Measurements from ENCODE around the gene ZDHHC22. TPM values are rescaled to one million over a fixed set of nuclear protein-coding genes. Genes with fewer than 3 reads are reported as not detected.
A peak's percentile ranks its signal among the peaks of the same experiment; 100 is the strongest.

Gene ZDHHC22
- polyA plus RNA-seq, 3 donors: not detected

DNA sequence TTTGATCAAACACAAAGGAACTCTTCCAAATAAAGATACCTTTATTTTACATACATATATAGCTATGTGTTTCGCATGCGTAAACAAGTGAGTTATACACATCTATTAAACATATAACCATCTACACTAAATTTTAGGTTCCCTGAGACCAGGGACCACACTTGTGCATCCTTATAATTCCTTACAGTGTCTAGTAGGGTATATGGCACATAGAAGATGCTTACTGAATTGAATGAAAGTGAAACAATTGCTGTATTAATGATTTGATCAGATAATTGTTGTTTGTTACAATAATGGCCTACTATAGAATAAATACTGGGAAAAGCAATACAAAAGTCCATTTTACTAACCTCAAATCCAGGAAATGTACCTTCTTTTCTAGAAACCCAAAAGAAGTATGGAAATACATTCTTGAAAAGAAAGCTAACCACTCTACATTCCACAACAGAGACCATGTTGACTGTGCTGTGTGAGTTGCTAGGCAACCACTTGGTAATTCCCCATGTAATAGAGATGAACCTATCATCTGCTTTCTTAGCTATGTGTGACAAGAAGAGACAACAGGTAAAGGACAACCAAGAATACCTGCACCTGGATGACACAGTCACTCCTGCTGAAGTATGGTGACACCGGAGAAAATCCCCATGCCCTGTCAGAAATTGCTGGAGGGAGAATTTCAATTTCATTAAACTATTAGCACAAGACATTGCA, 55.4 kb downstream of the ZDHHC22 start:
- intact Hi-C loops (cut with micrococcal nuclease): no loop called here
- Mint-ChIP-seq H3K27ac (no peak overlapping the region), H3K4me1 (peaks cover 6% of the 10 kb centered on the region), H3K4me3 (no peak overlapping the region), H3K9me3 (peaks cover 2 to 11% (median 8%) of the 10 kb centered on the region in 7 donors), H3K36me3 (no peaks in the 10 kb centered on the region), H3K27me3 (ENCODE audit: low read depth in 3 of 3) (peaks cover 2 to 7% (median 3%) of the 10 kb centered on the region in 3 donors)
- H4K20me1 ChIP-seq (ENCODE audit: insufficient read depth, low read length): no peaks in the 10 kb centered on the region
- WGBS (ENCODE audit: insufficient coverage): no CpG with 5 or more reads among the region's 3 CpGs
- no peak overlapping the region for H3K27ac ChIP-seq (ENCODE audit: low read depth in 1 of 2, low read length in 2 of 2)
- no peaks in the 10 kb centered on the region for H3K27me3 ChIP-seq (ENCODE audit: control insufficient read depth in 2 of 2, insufficient read depth in 2 of 2, low read length in 2 of 2)
- H3K4me3 ChIP-seq (replicated peaks in 1 of 3; ENCODE audit: low read depth in 2 of 3, low read length in 3 of 3): no peak overlapping the region
- H3K4me2 ChIP-seq (replicated peaks; ENCODE audit: extremely low read depth, low read length, poor library complexity, severe bottlenecking): no peak overlapping the region
- no peak for DNase-seq
- no peak for TF ChIP-seq CTCF (IDR thresholded peaks at IDR 0.05)
- no peak overlapping the region for H2AFZ ChIP-seq (ENCODE audit: insufficient read depth, low read depth, low read length, poor library complexity, severe bottlenecking)
- no peaks in the 10 kb centered on the region for H3K79me2 ChIP-seq (ENCODE audit: insufficient read depth, low read length)
- H3K9me3 ChIP-seq (replicated peaks in 1 of 2; ENCODE audit: control insufficient read depth in 1 of 2, insufficient read depth in 1 of 2, low read length in 2 of 2): peaks cover 2 to 8% of the 10 kb centered on the region in 2 donors
- no peaks in the 10 kb centered on the region for H3K4me1 ChIP-seq (ENCODE audit: control insufficient read depth in 1 of 2, insufficient read depth in 2 of 2, low read length in 2 of 2)
- H3K36me3 ChIP-seq (replicated peaks in 1 of 2; ENCODE audit: control insufficient read depth in 1 of 2, insufficient read depth in 2 of 2, low read length in 2 of 2): no peaks in the 10 kb centered on the region
- no peak overlapping the region for H3K9ac ChIP-seq (ENCODE audit: insufficient read depth, low read length, poor library complexity, severe bottlenecking)

- no peak overlapping the region for H3K4me3 ChIP-seq (replicated peaks in 1 of 3; ENCODE audit: low read depth in 2 of 3, low read length in 3 of 3)
- H4K20me1 ChIP-seq (ENCODE audit: insufficient read depth, low read length): no peaks in the 10 kb centered on the region
- TF ChIP-seq CTCF (IDR thresholded peaks at IDR 0.05): no peak
- Mint-ChIP-seq H3K9me3 (peaks cover 0 to 4% (median 2%) of the 10 kb centered on the region in 7 donors), H3K4me1 (peaks cover 6% of the 10 kb centered on the region), H3K27ac (no peak overlapping the region), H3K4me3 (no peak overlapping the region), H3K27me3 (ENCODE audit: low read depth in 3 of 3) (peaks cover 2 to 7% (median 3%) of the 10 kb centered on the region in 3 donors), H3K36me3 (no peaks in the 10 kb centered on the region)
- intact Hi-C loops (cut with micrococcal nuclease): no loop called here
- peak overlapping the region; percentile 6 for H2AFZ ChIP-seq (ENCODE audit: insufficient read depth, low read depth, low read length, poor library complexity, severe bottlenecking)
- no peak overlapping the region for H3K4me2 ChIP-seq (replicated peaks; ENCODE audit: extremely low read depth, low read length, poor library complexity, severe bottlenecking)
- H3K36me3 ChIP-seq (replicated peaks in 1 of 2; ENCODE audit: control insufficient read depth in 1 of 2, insufficient read depth in 2 of 2, low read length in 2 of 2): no peaks in the 10 kb centered on the region
- peaks cover under 1 to 1% of the 10 kb centered on the region in 2 donors for H3K9me3 ChIP-seq (replicated peaks in 1 of 2; ENCODE audit: control insufficient read depth in 1 of 2, insufficient read depth in 1 of 2, low read length in 2 of 2)
- H3K27me3 ChIP-seq (ENCODE audit: control insufficient read depth in 2 of 2, insufficient read depth in 2 of 2, low read length in 2 of 2): no peaks in the 10 kb centered on the region
- no peaks in the 10 kb centered on the region for H3K79me2 ChIP-seq (ENCODE audit: insufficient read depth, low read length)
- DNase-seq: no peak
- no peak overlapping the region for H3K27ac ChIP-seq (ENCODE audit: low read depth in 1 of 2, low read length in 2 of 2)
- 89% methylated on average over 3 of the region's 4 CpGs for WGBS (ENCODE audit: insufficient coverage)
- H3K4me1 ChIP-seq (ENCODE audit: control insufficient read depth in 1 of 2, insufficient read depth in 2 of 2, low read length in 2 of 2): no peaks in the 10 kb centered on the region
- no peak overlapping the region for H3K9ac ChIP-seq (ENCODE audit: insufficient read depth, low read length, poor library complexity, severe bottlenecking)
Observed at GRCh38 chr14:77085538-77085937, 56.1 kb downstream of the ZDHHC22 start.

Measured in CD14-positive monocyte (primary cell).